Stimulated activated CD8-positive, alpha-beta memory T cell treated with anti-CD3 and anti-CD28 coated beads, Interleukin-12 subunit alpha, Interleukin-12 subunit beta, amount 100 ng/mL, for 1 hour (primary cell): ENCODE data around the gene CASR.

Experiments
- DNase-seq: peaks from one replicate; pipeline ENCODE4 v3.0.0-alpha.2; 2020; ENCODE audit warnings: low read depth

The CASR gene

GRCh38 chr3:122214711-122215110 lies 31.2 kb downstream of the CASR start:
- DNase-seq = no peak

DNA sequence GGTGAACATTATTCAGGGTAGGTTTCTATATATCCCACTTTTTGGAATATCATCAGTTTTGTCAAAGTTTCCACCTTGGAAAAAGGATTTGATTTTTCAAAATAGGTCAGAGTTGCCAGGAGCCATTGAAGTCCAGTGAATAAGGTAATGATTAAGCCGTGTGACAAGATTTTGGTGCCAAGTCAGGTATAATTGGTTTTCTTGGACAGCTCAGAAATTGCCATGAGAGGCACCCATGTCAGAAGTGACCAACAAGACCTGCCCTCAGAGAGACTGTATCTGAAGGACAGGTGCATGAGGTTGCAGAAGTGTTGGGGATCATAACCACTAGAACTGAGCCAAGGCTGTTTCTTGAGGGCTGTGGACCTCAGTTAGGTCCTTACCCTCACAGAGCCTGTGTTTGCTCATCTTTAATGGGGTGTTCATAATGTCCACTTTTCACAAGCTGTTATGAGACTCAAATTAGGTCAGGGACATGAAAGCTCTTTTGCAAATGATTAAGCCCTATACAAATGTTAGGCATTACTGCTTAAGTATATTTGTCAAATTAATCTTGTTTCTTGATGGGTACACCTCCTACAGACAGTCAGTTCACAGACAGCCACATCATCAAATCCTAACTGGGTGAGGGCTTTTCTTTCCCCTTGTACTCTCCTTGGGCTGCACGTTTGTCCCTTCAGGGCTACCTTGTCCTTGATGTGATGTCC lies 32.3 kb downstream of the CASR start:
- no peak for DNase-seq

DNA sequence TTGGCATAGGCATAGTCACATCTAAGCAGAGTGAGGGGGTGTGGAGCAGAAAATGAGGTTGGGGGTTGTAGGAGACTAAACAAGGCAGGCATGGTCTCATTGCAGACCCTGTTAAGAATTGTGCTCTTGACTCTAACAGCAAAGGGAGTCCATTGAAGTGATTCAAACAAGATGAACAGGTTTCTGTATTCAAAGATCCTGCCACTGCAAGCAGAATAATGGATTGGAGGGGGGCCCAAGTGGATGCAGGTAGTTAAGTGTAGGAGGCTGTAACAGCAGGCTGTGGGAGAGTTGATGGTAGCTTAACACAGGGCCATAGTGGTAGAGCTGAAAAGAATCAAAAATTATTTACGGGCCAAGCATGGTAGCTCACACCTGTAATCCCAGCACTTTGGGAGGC lies 34.4 kb downstream of the CASR start:
- no peak for DNase-seq

GRCh38 chr3:122219242-122219872 lies 35.9 kb downstream of the CASR start:
- no peak for DNase-seq

GRCh38 chr3:122227036-122227781 lies 43.7 kb downstream of the CASR start:
- DNase-seq = no peak

- no peak for DNase-seq
These were observed 46.7 kb downstream of the CASR start for GRCh38 chr3:122230174-122230573.

DNA sequence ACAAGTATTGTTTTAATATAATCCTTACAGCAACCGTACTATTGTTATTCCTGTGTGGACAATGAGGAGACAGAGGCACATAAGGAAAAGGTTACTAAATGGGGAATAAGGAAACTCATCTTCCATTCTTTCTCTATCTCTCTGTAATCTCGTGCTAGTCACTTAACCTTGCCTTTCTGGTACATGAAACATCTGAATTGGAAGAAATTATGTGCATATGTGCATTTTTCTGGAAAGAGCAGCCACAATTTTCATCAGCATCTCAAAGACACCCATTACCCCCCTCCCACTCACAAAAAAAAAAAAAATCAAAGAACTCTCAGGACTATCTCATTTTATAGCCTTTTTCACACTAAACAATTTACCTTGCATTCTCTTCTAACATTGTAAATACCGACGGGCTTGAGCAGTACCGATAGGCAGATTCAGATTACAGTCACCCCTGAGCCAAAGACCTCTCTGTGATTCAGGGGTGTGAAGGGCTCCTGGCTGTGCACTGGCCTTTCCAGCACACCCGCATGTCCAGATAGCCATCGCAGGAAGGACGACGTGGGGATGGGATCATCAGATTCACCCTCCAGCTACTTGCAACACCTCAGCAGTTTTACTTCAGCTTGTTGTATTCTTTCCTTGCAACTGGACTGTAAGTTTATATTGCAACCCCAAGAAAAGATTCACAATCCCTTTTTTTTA lies 48.1 kb downstream of the CASR start:
- no peak for DNase-seq

GRCh38 chr3:122232485-122232884 lies 49.0 kb downstream of the CASR start:
- DNase-seq = no peak

DNA sequence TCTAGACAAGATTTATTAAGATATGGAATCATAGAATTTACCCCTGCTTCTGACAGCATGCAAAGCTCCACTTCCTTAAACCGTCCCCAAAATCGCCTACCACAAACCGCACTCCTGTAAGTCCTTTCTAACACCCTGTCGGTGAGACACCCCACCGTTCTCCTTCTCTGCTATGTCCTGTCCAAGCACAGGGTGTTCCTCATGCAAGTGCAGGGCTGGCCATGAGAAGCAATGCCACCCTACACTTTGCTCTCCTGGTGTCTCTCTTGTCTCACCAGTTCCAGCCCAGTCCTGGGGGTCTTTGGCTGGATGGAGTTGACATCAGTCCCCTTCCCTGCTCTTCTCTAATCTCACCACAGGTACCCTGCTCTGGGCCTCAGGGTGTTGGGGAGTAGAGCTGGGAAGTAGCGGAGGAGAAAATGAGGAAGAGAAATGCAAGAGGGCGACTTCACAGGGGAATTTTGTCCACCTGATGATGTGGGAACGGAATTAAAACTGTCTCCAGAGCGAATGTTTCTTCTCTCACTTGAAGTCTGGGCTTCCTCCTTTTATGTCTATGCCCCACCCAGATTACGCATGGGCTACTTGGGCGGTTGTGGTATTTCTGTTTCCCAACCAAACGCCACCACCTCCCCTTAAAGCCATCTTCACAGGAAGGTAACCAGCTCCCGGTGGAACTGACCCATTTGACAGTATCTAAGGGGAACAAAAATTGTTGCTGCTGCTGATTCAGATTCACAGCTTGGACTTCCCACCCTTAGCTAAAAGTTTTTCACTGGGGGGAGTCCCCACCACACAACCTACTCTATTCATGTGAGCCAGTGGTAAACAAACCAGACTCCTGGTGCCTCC lies 49.9 kb downstream of the CASR start:
- no peak for DNase-seq

- no peak for DNase-seq
These were observed 50.6 kb downstream of the CASR start for GRCh38 chr3:122234117-122234516.

DNA sequence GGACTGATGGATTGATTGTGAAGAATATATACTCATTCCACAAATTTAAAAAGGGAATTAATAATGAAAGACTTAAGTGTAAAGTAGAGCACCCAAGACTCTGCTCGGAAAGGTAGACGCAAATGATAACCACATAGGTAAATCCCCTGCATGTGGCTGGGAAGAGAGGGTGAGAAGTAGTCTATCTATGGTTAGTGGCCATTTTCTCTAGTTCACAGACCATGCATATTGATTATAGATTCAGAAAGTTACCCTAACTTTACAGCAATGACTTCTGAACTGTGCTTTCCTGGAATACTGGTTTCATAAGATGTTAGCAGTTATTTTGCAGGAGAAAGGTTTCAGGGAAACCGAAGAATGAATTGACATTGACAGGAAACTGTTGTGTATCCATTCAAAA lies 51.7 kb downstream of the CASR start:
- DNase-seq = no peak

DNA sequence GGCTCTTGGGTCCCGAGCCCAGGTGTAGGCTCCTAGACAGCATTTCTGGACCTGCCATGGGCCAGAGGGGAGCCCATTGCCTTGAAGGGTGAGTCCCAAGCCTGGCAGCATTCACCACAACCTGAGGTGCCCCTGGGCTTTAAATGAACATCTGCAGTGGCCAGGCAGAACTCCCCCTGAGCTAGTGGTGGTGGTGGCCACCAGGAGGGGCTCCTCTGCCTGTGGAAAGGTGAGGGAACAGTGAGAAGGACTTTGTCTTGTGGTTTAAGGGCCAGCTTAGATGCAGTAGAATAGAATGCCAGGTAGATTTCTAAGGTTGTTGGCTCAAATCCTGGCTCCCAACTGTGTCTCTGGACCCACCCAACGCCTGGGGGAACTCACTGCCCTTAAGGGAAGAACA lies 55.6 kb downstream of the CASR start:
- no peak for DNase-seq

DNA sequence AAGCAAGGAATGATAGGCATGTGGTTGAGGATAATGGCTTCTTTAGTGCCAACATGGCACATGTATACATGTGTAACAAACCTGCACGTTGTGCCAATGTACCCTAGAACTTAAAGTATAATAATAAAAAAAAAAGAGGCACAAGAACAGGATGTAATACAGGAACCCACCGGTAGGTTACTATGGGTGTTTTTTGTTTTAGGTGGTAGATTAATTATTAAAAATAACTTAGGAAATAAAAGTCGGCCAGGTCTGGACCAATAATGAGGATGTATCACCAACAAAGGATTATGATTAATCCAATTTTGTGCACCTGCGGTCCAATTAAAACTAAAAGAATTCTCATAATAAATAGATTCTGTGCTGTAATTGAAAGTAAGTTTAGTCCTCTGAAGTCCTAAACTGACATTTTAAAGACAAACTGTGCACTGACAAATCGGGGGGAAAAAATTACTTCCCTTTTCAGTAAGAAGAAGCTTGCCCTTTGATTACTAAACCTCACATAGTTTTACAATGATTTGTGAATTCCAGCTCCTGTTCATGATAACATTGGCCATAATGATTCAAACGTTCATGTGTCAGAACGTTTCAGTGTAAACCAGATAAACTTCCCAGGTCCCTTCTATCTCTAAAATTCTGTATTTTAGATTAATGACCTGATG lies 62.2 kb downstream of the CASR start:
- DNase-seq = no peak

DNA sequence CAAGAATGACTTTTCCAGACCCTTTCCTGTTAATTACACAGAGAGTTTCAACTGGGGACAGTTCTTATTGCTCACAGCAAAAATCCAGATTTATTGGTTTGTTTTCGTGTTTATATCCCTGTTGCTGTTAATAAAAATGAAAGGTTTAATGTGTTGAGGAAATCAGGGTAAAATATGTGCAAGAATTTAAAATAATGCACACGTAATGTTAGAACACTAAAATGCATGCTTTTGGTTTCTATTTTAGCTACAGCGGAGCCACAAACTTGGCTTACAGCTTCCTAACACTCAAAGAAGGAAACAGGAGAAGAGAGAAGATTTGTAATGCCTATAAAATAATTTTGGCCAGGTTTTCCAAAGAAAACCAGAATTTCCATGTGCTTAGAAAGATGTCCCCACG lies 62.7 kb downstream of the CASR start:
- DNase-seq = no peak

DNA sequence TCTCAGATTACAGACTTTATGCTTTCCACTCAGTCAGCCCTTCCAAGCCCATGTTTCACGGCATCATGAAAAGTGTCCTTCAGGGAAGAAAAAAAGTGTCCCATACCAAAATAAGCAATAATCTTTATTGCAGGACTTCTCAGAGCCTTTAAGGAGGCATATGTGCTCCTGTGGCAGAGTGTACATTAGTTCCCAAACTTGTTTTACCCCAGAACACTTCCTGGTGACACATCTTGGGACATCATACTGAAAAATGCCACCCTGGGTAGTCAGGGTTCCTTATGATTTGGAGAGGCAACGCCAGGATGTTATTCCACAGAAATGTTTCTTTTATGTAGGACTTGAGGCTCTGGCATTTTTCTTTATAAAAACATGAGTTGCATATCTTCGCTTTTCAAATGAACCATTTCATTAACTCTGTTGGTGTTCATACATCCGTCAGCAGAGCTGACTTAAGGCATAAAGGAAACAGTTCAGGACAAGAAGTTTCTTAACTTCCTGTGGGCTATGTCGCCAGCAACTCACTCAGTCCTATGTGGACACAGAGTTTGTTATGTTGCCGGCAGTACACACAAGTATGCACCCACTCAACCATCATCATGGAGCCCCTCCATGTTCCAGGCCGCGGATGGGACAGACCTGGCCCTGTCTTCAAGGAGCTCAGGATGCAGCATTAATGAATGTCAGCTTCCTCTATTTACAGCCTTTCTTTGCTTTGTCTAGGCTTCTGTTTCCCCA lies 63.8 kb downstream of the CASR start:
- no peak for DNase-seq

DNA sequence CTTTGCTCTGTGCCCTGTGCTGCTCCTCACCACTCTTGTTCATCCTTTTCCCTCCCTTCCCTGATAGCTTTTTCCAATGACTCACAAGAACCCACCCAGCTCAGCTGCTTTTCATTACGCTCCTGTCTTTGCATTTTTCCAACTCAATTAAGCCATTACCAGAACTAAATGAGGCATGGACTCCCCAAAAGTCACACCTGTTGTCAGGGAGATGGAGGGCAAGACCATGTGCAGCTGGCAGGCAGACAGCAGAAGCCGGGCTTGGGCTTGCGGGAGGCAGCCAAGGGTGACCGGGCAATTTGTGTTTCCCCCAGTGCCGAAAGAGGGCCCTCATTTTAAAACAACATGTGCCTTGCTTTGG lies 64.3 kb downstream of the CASR start:
- no peak for DNase-seq

- no peak for DNase-seq
These were observed 68.0 kb downstream of the CASR start for GRCh38 chr3:122251428-122251827.

- no peak for DNase-seq
These were observed 70.1 kb downstream of the CASR start for GRCh38 chr3:122253581-122253980.

DNA sequence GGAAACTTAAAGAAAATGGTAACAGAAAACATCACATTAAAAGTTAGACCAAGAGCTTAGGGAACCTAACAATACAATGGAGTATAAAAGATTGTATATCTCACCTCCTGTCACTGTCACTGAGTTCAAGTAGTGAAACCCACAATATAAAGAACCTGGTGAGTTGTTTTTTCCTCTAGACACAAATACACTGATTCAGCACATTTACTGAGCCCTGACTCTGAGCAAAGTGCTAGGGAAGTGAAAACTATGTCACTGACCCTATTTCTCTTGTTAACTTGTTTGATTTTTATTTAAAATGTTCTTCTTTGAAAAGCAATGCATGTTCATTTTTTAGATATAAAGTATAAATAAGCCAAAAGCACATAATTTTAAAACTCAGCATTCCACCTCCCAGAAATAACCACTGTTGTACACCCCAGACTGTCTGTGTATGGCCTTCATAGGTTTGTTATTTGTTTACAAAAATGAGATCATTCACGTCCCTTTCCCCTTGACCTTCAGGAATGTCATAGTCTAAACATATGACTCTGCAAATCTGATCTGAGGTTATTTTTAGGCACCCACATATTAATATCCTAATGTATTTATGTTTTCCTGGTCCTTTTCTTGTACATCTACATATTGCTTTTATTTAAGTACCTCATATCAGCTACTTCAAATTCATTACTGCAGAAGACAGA lies 72.4 kb downstream of the CASR start:
- no peak for DNase-seq
